SK-N-SH treated with all-trans-retinoic acid at 6 μM for 48 hours (cell line): ENCODE measurements around the gene PRXL2B.

Source experiments
- ATAC-seq: fragments of 200-7000 bp; cut with Tn5 transposase; 3 replicates; pipeline ENCODE4 v1.9.1; 2020; ENCODE audit warnings: mild to moderate bottlenecking, moderate library complexity
- ARNTL ChIP-seq: fragments of 450-650 bp; formaldehyde crosslinking; IDR thresholded peaks from 2 replicates; pipeline ENCODE4 v1.5.0; 2020; ENCODE audit warnings: low read depth, mild to moderate bottlenecking, moderate library complexity, borderline replicate concordance
- BACH2 ChIP-seq: fragments of 250-450 bp; sonication (Bioruptor Pico); IDR thresholded peaks from 2 replicates; pipeline ENCODE4 v1.9.0; 2021; ENCODE audit warnings: mild to moderate bottlenecking, borderline replicate concordance
- CSDC2 ChIP-seq: fragments of 250-450 bp; sonication (Bioruptor Pico); IDR thresholded peaks from 2 replicates; pipeline ENCODE4 v1.5.0; 2020; ENCODE audit warnings: mild to moderate bottlenecking, moderate library complexity
- ESRRG ChIP-seq: fragments of 250-450 bp; sonication (Bioruptor Pico); IDR thresholded peaks from 2 replicates; pipeline ENCODE4 v1.6.1; 2021; ENCODE audit warnings: mild to moderate bottlenecking
- GLIS3 ChIP-seq: fragments of 250-450 bp; sonication (Bioruptor Pico); IDR thresholded peaks from 2 replicates; pipeline ENCODE4 v1.5.0; 2020; ENCODE audit warnings: mild to moderate bottlenecking, moderate library complexity
- ISL1 ChIP-seq: fragments of 250-450 bp; sonication (Bioruptor Pico); IDR thresholded peaks from 2 replicates; pipeline ENCODE4 v2.1.2; 2022; ENCODE audit warnings: mild to moderate bottlenecking, moderate library complexity
- OSR1 ChIP-seq: fragments of 250-450 bp; sonication (Bioruptor Pico); IDR thresholded peaks from 2 replicates; pipeline ENCODE4 v1.8.0; 2022; ENCODE audit warnings: moderate library complexity, mild to moderate bottlenecking, inconsistent platforms
- PPARA ChIP-seq: fragments of 250-450 bp; sonication (Bioruptor Pico); IDR thresholded peaks from 2 replicates; pipeline ENCODE4 v1.5.0; 2020; ENCODE audit warnings: mild to moderate bottlenecking, borderline replicate concordance
- RARB ChIP-seq: fragments of 250-450 bp; sonication (Bioruptor Pico); IDR thresholded peaks from 2 replicates; pipeline ENCODE4 v1.8.0; 2021; ENCODE audit warnings: mild to moderate bottlenecking, moderate library complexity
- TCF4 ChIP-seq: fragments of 250-450 bp; sonication (Bioruptor Pico); IDR thresholded peaks from 2 replicates; pipeline ENCODE4 v1.8.0; 2021; ENCODE audit warnings: mild to moderate bottlenecking, moderate library complexity, borderline replicate concordance
- ZC3H10 ChIP-seq: fragments of 250-450 bp; sonication (Bioruptor Pico); IDR thresholded peaks from 2 replicates; pipeline ENCODE4 v1.5.1; 2021; ENCODE audit warnings: mild to moderate bottlenecking, moderate library complexity
- ZFP3 ChIP-seq: fragments of 250-450 bp; sonication (Bioruptor Pico); IDR thresholded peaks from 2 replicates; pipeline ENCODE4 v1.5.0; 2020; ENCODE audit warnings: mild to moderate bottlenecking, moderate library complexity
- ZFP30 ChIP-seq: fragments of 450-650 bp; formaldehyde crosslinking; IDR thresholded peaks from 2 replicates; pipeline ENCODE4 v1.5.0; 2022; ENCODE audit warnings: mild to moderate bottlenecking, moderate library complexity
- ZNF565 ChIP-seq: fragments of 450-650 bp; formaldehyde crosslinking; conservative IDR thresholded peaks from 2 replicates; pipeline ENCODE4 v1.5.0; 2020; ENCODE audit warnings: low read depth, mild to moderate bottlenecking, moderate library complexity
- ZNF70 ChIP-seq: fragments of 450-650 bp; formaldehyde crosslinking; IDR thresholded peaks from 2 replicates; pipeline ENCODE4 v1.5.0; 2020; ENCODE audit warnings: mild to moderate bottlenecking, moderate library complexity
- ZNF8 ChIP-seq: fragments of 450-650 bp; formaldehyde crosslinking; IDR thresholded peaks from 2 replicates; pipeline ENCODE4 v1.5.0; 2020; ENCODE audit warnings: mild to moderate bottlenecking, moderate library complexity
- TF ChIP-seq, protein P1 (sequence below): fragments of 250-450 bp; sonication (Bioruptor Pico); IDR thresholded peaks from 2 replicates; pipeline ENCODE4 v1.5.1; 2021; ENCODE audit warnings: mild to moderate bottlenecking, moderate library complexity
- TF ChIP-seq, protein P2 (sequence below): fragments of 250-450 bp; sonication (Bioruptor Pico); IDR thresholded peaks from 2 replicates; pipeline ENCODE4 v1.8.0; 2021; ENCODE audit warnings: low read depth, mild to moderate bottlenecking, moderate library complexity, borderline replicate concordance
- TF ChIP-seq, protein P3 (sequence below): fragments of 250-450 bp; sonication (Bioruptor Pico); IDR thresholded peaks from 2 replicates; pipeline ENCODE4 v1.5.0; 2020; ENCODE audit warnings: mild to moderate bottlenecking, moderate library complexity

The PRXL2B gene

DNA sequence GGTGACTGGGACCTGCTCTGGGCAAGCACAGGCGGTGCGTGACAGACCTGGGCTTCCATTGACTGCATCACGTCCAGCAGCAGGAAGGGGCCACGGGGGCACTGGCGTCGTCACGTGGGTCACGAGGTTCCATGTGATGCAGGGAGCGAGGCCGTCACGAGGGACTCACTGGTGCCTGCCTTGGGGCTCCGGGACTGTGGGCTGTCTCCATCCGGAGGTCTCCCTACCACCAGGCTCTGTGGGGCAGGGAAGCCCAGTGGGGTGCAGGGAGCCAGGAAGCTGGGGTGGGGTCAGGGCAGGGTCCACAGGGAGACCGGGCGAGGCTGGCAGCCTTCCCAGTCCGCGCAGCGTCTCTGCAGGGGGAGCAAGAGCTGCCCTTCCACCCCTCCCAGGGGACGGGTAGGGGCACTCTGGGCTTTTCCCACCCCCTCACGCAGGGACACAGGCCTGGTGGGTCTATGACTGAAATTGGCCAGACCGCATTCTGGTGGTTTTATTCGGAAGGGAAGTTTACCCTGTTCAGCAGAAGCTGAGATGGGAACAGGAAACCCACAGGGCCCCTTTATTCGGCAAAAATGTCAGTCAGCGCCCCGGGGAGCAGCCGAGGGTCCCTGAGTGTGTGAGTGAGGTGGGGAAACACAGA, 30.8 kb upstream of the PRXL2B start:
- ATAC-seq: no peak

DNA sequence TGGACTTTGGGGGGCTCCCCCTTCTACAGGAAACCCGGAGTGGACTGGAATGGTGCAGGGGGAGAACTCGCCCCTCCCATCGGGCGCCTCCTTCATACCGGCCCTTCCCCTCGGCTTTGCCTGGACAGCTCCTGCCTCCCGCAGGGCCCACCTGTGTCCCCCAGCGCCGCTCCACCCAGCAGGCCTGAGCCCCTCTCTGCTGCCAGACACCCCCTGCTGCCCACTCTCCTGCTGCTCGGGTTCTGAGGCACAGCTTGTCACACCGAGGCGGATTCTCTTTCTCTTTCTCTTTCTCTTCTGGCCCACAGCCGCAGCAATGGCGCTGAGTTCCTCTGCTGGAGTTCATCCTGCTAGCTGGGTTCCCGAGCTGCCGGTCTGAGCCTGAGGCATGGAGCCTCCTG, 30.3 kb upstream of the PRXL2B start, which contains the start of gene TNFRSF14:
Gene TNFRSF14, plus strand, starts transcription at position 95 of the 401 bp plus-strand sequence. Its CDS starts 294 bp downstream, at position 389.
- ATAC-seq: peak; percentile 10; the same call in 1 of the 3 replicates

More for the DNA sequence above, 30.8 kb upstream of the PRXL2B start:
- TF ChIP-seq ZFP30 (CRISPR knock-in tag) (no peak), ZFP3 (no peak), RARB (CRISPR knock-in tag) (no peak), ZNF565 (CRISPR knock-in tag) (no peak)
- TF ChIP-seq, protein P1, sequence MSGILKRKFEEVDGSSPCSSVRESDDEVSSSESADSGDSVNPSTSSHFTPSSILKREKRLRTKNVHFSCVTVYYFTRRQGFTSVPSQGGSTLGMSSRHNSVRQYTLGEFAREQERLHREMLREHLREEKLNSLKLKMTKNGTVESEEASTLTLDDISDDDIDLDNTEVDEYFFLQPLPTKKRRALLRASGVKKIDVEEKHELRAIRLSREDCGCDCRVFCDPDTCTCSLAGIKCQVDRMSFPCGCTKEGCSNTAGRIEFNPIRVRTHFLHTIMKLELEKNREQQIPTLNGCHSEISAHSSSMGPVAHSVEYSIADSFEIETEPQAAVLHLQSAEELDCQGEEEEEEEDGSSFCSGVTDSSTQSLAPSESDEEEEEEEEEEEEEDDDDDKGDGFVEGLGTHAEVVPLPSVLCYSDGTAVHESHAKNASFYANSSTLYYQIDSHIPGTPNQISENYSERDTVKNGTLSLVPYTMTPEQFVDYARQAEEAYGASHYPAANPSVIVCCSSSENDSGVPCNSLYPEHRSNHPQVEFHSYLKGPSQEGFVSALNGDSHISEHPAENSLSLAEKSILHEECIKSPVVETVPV (CRISPR knock-in tag): no peak

DNA sequence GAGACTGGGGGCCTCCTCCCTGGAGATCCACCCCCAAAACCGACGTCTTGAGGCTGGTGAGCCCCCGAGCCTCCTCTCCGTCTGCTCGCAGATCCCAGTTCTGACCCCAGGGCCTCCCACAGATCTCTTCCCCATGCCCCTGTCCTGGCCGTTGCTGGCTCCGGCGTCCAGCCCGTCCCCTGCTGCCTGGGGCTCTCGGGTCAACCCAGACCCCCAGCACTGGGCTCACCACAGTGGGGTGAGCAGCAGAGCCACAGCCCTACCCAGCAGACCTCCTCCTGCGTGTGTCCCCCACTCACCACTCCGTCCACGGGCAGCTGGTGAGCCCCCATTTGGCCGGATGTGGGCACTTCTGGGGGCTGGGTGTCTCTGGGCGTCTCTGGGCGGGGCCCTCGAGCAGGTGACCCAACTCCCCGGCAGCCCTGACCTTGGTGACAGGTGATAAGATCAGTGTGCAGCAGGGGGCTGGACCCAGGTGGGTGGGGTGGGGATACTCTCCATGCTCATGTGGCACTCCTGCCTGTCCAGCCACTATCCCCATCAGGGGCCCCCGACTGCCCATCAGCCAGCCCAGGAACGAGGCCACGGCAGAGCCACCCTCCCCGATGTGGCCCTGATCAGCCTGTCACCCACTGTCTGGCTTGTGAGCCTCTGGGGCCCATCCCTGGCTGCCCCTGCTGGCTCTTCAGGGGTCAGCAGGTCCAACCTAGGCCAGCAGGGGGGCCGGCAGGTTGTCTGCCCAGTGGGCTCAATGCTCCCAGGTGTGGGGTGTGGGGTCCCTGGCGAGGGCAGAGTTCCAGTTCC, 29.7 kb upstream of the PRXL2B start:
- no peak for ATAC-seq
- no peak for TF ChIP-seq ISL1 (CRISPR knock-in tag)
- TF ChIP-seq ZFP3: no peak
- TF ChIP-seq ZNF8 (CRISPR knock-in tag): no peak
- TF ChIP-seq PPARA (CRISPR knock-in tag): no peak
- no peak for TF ChIP-seq ZNF70
- TF ChIP-seq ARNTL (CRISPR knock-in tag): no peak
- no peak for TF ChIP-seq CSDC2
- TF ChIP-seq OSR1 (CRISPR knock-in tag): no peak
- no peak for TF ChIP-seq ZC3H10 (CRISPR knock-in tag)
- no peak for TF ChIP-seq ESRRG (CRISPR knock-in tag)
- no peak for TF ChIP-seq TCF4
- TF ChIP-seq, protein P2, sequence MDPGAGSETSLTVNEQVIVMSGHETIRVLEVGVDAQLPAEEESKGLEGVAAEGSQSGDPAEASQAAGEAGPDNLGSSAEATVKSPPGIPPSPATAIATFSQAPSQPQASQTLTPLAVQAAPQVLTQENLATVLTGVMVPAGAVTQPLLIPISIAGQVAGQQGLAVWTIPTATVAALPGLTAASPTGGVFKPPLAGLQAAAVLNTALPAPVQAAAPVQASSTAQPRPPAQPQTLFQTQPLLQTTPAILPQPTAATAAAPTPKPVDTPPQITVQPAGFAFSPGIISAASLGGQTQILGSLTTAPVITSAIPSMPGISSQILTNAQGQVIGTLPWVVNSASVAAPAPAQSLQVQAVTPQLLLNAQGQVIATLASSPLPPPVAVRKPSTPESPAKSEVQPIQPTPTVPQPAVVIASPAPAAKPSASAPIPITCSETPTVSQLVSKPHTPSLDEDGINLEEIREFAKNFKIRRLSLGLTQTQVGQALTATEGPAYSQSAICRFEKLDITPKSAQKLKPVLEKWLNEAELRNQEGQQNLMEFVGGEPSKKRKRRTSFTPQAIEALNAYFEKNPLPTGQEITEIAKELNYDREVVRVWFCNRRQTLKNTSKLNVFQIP (CRISPR knock-in tag): no peak
- no peak for TF ChIP-seq GLIS3
- TF ChIP-seq, protein P3, sequence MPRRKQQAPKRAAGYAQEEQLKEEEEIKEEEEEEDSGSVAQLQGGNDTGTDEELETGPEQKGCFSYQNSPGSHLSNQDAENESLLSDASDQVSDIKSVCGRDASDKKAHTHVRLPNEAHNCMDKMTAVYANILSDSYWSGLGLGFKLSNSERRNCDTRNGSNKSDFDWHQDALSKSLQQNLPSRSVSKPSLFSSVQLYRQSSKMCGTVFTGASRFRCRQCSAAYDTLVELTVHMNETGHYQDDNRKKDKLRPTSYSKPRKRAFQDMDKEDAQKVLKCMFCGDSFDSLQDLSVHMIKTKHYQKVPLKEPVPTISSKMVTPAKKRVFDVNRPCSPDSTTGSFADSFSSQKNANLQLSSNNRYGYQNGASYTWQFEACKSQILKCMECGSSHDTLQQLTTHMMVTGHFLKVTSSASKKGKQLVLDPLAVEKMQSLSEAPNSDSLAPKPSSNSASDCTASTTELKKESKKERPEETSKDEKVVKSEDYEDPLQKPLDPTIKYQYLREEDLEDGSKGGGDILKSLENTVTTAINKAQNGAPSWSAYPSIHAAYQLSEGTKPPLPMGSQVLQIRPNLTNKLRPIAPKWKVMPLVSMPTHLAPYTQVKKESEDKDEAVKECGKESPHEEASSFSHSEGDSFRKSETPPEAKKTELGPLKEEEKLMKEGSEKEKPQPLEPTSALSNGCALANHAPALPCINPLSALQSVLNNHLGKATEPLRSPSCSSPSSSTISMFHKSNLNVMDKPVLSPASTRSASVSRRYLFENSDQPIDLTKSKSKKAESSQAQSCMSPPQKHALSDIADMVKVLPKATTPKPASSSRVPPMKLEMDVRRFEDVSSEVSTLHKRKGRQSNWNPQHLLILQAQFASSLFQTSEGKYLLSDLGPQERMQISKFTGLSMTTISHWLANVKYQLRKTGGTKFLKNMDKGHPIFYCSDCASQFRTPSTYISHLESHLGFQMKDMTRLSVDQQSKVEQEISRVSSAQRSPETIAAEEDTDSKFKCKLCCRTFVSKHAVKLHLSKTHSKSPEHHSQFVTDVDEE: no peak
- TF ChIP-seq, protein P1 (CRISPR knock-in tag): no peak

More for the DNA sequence above, 30.3 kb upstream of the PRXL2B start, which contains the start of gene TNFRSF14:
- TF ChIP-seq ESRRG (CRISPR knock-in tag) (no peak), BACH2 (CRISPR knock-in tag) (no peak), ZNF8 (CRISPR knock-in tag) (no peak), ZC3H10 (CRISPR knock-in tag) (no peak), ISL1 (CRISPR knock-in tag) (no peak)
